IMR-90 (cell line): ENCODE data around the gene MED26. TPM values are rescaled to one million over a fixed set of nuclear protein-coding genes. Genes with fewer than 3 reads are reported as not detected.

Experiments
- ATAC-seq: fragments of 200-7000 bp; cut with Tn5 transposase; 2 replicates; pipeline ENCODE4 v1.9.1; 2020; ENCODE audit warnings: low read depth, mild to moderate bottlenecking, moderate library complexity
- BruUV-seq: library from RNA; stranded (reverse); fragments of 400-500 nt; replicated peaks from 2 replicates; lab custom pipeline; 2021; lab: Mats Ljungman, UMichigan
- CTCF ChIA-PET: fragments of 300-600 bp; formaldehyde crosslinking; extraction: SDS; loops from one replicate; lab custom pipeline; 2021; ENCODE audit warnings: antibody characterized with exemption; lab: Yijun Ruan, JAX
- POLR2A ChIA-PET: fragments of 300-600 bp; sonication (Branson Sonifier 250); formaldehyde crosslinking; loops from one replicate; lab custom pipeline; 2022; ENCODE audit warnings: antibody characterized with exemption; ENCODE audit not compliant: unreplicated experiment; lab: Charles Lee
- DNase-seq: peaks from one replicate; pipeline ENCODE4 v3.0.0; 2013
- H2AFZ ChIP-seq: replicated peaks from 2 replicates; pipeline ENCODE3; 2013; ENCODE audit warnings: low read length, mild to moderate bottlenecking; ENCODE audit not compliant: poor library complexity
- H2AK5ac ChIP-seq: 2 replicates; pipeline ENCODE4 v1.6.1; 2013; ENCODE audit warnings: low read depth, low read length, inconsistent platforms
- H2AK9ac ChIP-seq: replicated peaks from 2 replicates; pipeline ENCODE3; 2013; ENCODE audit warnings: mild to moderate bottlenecking, low read depth, low read length, moderate library complexity; ENCODE audit not compliant: poor library complexity
- H2BK120ac ChIP-seq: 2 replicates; pipeline ENCODE4 v1.6.1; 2013; ENCODE audit warnings: low read depth, low read length, inconsistent platforms
- H2BK15ac ChIP-seq: 3 replicates; pipeline ENCODE4 v1.6.1; 2013; ENCODE audit warnings: low read depth, low read length, inconsistent platforms
- H2BK20ac ChIP-seq: 2 replicates; pipeline ENCODE4 v1.6.1; 2013; ENCODE audit warnings: low read depth, mild to moderate bottlenecking, inconsistent platforms, low read length, moderate library complexity
- H2BK5ac ChIP-seq: 2 replicates; pipeline ENCODE4 v1.6.1; 2013; ENCODE audit warnings: mild to moderate bottlenecking, low read depth, low read length, inconsistent platforms; ENCODE audit not compliant: poor library complexity, severe bottlenecking
- H3K14ac ChIP-seq: replicated peaks from 2 replicates; pipeline ENCODE4 v1.6.1; 2013; ENCODE audit warnings: low read depth, low read length, inconsistent platforms
- H3K18ac ChIP-seq: 2 replicates; pipeline ENCODE4 v1.6.1; 2013; ENCODE audit warnings: low read depth, low read length, control low read depth
- H3K23ac ChIP-seq: 2 replicates; pipeline ENCODE4 v1.6.1; 2013; ENCODE audit warnings: low read depth, low read length, inconsistent platforms
- H3K27ac ChIP-seq: 2 replicates; pipeline ENCODE4 v1.5.1; 2013; ENCODE audit warnings: mild to moderate bottlenecking, control low read depth, low read length; ENCODE audit not compliant: insufficient read depth
- H3K27me3 ChIP-seq: 2 replicates; pipeline ENCODE4 v1.6.1; 2013; ENCODE audit warnings: low read length; ENCODE audit not compliant: control insufficient read depth, insufficient read depth
- H3K36me3 ChIP-seq: 2 replicates; pipeline ENCODE4 v1.6.1; 2013; ENCODE audit warnings: low read length, mixed read lengths; ENCODE audit not compliant: control insufficient read depth, insufficient read depth
- H3K4ac ChIP-seq: 2 replicates; pipeline ENCODE4 v1.6.1; 2013; ENCODE audit warnings: low read depth, low read length, inconsistent platforms
- H3K4me1 ChIP-seq: 2 replicates; pipeline ENCODE4 v1.6.1; 2013; ENCODE audit warnings: low read length, mixed read lengths; ENCODE audit not compliant: control insufficient read depth, insufficient read depth
- H3K4me2 ChIP-seq: 2 replicates; pipeline ENCODE4 v1.6.1; 2013; ENCODE audit warnings: low read depth, mild to moderate bottlenecking, control low read depth, low read length, moderate library complexity
- H3K4me3 ChIP-seq: 2 replicates; pipeline ENCODE4 v1.5.1; 2013; ENCODE audit warnings: low read depth, mild to moderate bottlenecking, control low read depth, low read length, moderate library complexity; ENCODE audit not compliant: insufficient read depth
- H3K56ac ChIP-seq: 2 replicates; pipeline ENCODE4 v1.6.1; 2013; ENCODE audit warnings: low read length, inconsistent platforms; ENCODE audit not compliant: insufficient read depth; ENCODE audit errors: extremely low read depth
- H3K79me1 ChIP-seq, 2 experiments: 2 replicates each; pipeline ENCODE4 v1.6.1; 2013; ENCODE audit warnings: low read length in 2 of 2, inconsistent platforms in 1 of 2, low read depth in 1 of 2
- H3K9ac ChIP-seq: 2 replicates; pipeline ENCODE4 v1.6.1; 2013; ENCODE audit warnings: low read depth, low read length, control low read depth
- H3K9me1 ChIP-seq: 2 replicates; pipeline ENCODE4 v1.6.1; 2013; ENCODE audit warnings: low read length, inconsistent platforms; ENCODE audit not compliant: insufficient read depth
- H3K9me3 ChIP-seq: 2 replicates; pipeline ENCODE4 v1.6.1; 2013; ENCODE audit warnings: low read length; ENCODE audit not compliant: control insufficient read depth, insufficient read depth
- H4K20me1 ChIP-seq: 2 replicates; pipeline ENCODE4 v1.6.1; 2013; ENCODE audit warnings: low read length, inconsistent platforms; ENCODE audit not compliant: insufficient read depth
- H4K5ac ChIP-seq: 2 replicates; pipeline ENCODE4 v1.6.1; 2013; ENCODE audit warnings: mild to moderate bottlenecking, low read depth, low read length, control low read depth
- H4K8ac ChIP-seq, 2 experiments: 2 replicates each; pipeline ENCODE4 v1.6.1; 2013; ENCODE audit warnings: low read depth in 2 of 2, low read length in 2 of 2, control low read depth in 1 of 2, inconsistent platforms in 1 of 2
- H4K91ac ChIP-seq: 2 replicates; pipeline ENCODE4 v1.6.1; 2013; ENCODE audit warnings: low read depth, low read length, inconsistent platforms; ENCODE audit not compliant: insufficient read depth
- BHLHE40 ChIP-seq: fragments of 150-350 bp; IDR thresholded peaks from 2 replicates; pipeline ENCODE4 v1.6.1; 2016; ENCODE audit warnings: mild to moderate bottlenecking, low read depth, low read length
- CEBPB ChIP-seq: IDR thresholded peaks from 2 replicates; pipeline ENCODE4 v1.6.1; 2012; ENCODE audit warnings: low read depth, low read length, improper control_type of control experiment
- CHD1 ChIP-seq: IDR thresholded peaks from 2 replicates; pipeline ENCODE4 v1.6.1; 2012; ENCODE audit warnings: low read depth, low read length, improper control_type of control experiment
- FOS ChIP-seq: fragments of 150-350 bp; IDR thresholded peaks from 2 replicates; pipeline ENCODE4 v1.6.1; 2016; ENCODE audit warnings: low read depth, low read length
- MAFK ChIP-seq: IDR thresholded peaks from 2 replicates; pipeline ENCODE4 v1.6.1; 2012; ENCODE audit warnings: low read depth, low read length, improper control_type of control experiment
- MAZ ChIP-seq: IDR thresholded peaks from 2 replicates; pipeline ENCODE4 v1.6.1; 2012; ENCODE audit warnings: low read depth, mild to moderate bottlenecking, low read length, improper control_type of control experiment, moderate library complexity, borderline replicate concordance
- MXI1 ChIP-seq: IDR thresholded peaks from 2 replicates; pipeline ENCODE4 v1.6.1; 2012; ENCODE audit warnings: low read depth, mild to moderate bottlenecking, low read length, moderate library complexity, borderline replicate concordance
- NFE2L2 ChIP-seq: fragments of 150-350 bp; IDR thresholded peaks from 2 replicates; pipeline ENCODE4 v1.6.1; 2016; ENCODE audit warnings: low read depth, mild to moderate bottlenecking, low read length
- POLR2A ChIP-seq: IDR thresholded peaks from 2 replicates; pipeline ENCODE4 v1.6.1; 2012; ENCODE audit warnings: mild to moderate bottlenecking, low read depth, low read length
- RAD21 ChIP-seq: IDR thresholded peaks from 2 replicates; pipeline ENCODE4 v1.6.1; 2012; ENCODE audit warnings: low read length, improper control_type of control experiment
- RFX5 ChIP-seq: IDR thresholded peaks from 2 replicates; pipeline ENCODE4 v1.8.0; 2012; ENCODE audit warnings: low read depth, mild to moderate bottlenecking, low read length, moderate library complexity
- SMC3 ChIP-seq: fragments of 150-350 bp; IDR thresholded peaks from 2 replicates; pipeline ENCODE4 v1.6.1; 2016; ENCODE audit warnings: low read depth, mild to moderate bottlenecking, antibody characterized with exemption, low read length, moderate library complexity
- WGBS, 2 experiments: methylation state at CpG; one replicate each; pipeline versions ENCODE4 v1.1.5 to v1.1.7; 2013; ENCODE audit warnings: missing lambda C conversion rate in 2 of 2; ENCODE audit not compliant: insufficient read length in 1 of 2; ENCODE audit errors: extremely low coverage in 2 of 2; 5-methylcytosine and 5-hydroxymethylcytosine counted together
- dilution Hi-C: fragments of 300-500 bp; cut with HindIII; formaldehyde crosslinking; loops from one replicate; pipeline ENCODE4 v1.14.3; 2018; ENCODE audit warnings: low sequenced_read_pairs; ENCODE audit not compliant: unreplicated experiment
- in situ Hi-C: fragments of 300-500 bp; cut with MboI; formaldehyde crosslinking; loops from 3 replicates; pipeline ENCODE4 v1.14.3; 2019; ENCODE audit warnings: low sequenced_read_pairs, inconsistent platforms, mixed read lengths
- intact Hi-C: fragments of 100-400 bp; cut with micrococcal nuclease; formaldehyde crosslinking; loops from 2 replicates; pipeline ENCODE4 v1.10.0; 2022
- polyA plus RNA-seq, 3 experiments: library from polyadenylated mRNA; depleted of rRNA; stranded (reverse); fragments of >200 nt; gene quantifications; 2 replicates each; pipeline ENCODE4 v1.2.3, GENCODE V29; 2012; ENCODE audit warnings: low replicate concordance in 1 of 3
- total RNA-seq: library from RNA; depleted of rRNA; stranded (reverse); fragments of >200 nt; gene quantifications from 2 replicates; pipeline ENCODE4 v1.2.3, GENCODE V29; 2012
- TF ChIP-seq, protein P1 (sequence below): conservative IDR thresholded peaks from 2 replicates; pipeline ENCODE4 v1.5.1; 2012; ENCODE audit warnings: mild to moderate bottlenecking, low read depth, low read length, improper control_type of control experiment
- TF ChIP-seq, protein P2 (sequence below): fragments of 150-350 bp; IDR thresholded peaks from 2 replicates; pipeline ENCODE4 v1.6.1; 2017; ENCODE audit warnings: mild to moderate bottlenecking, antibody characterized with exemption, low read length, low read depth
- TF ChIP-seq, protein P3 (sequence below): fragments of 150-350 bp; IDR thresholded peaks from 2 replicates; pipeline ENCODE4 v1.6.1; 2016; ENCODE audit warnings: low read depth, mild to moderate bottlenecking, low read length, moderate library complexity, borderline replicate concordance

Gene MED26
- total and polyA plus RNA-seq, 2 of the 4 experiments (the other 2 are of a cell fraction): 2.0 to 4.0 TPM

DNA sequence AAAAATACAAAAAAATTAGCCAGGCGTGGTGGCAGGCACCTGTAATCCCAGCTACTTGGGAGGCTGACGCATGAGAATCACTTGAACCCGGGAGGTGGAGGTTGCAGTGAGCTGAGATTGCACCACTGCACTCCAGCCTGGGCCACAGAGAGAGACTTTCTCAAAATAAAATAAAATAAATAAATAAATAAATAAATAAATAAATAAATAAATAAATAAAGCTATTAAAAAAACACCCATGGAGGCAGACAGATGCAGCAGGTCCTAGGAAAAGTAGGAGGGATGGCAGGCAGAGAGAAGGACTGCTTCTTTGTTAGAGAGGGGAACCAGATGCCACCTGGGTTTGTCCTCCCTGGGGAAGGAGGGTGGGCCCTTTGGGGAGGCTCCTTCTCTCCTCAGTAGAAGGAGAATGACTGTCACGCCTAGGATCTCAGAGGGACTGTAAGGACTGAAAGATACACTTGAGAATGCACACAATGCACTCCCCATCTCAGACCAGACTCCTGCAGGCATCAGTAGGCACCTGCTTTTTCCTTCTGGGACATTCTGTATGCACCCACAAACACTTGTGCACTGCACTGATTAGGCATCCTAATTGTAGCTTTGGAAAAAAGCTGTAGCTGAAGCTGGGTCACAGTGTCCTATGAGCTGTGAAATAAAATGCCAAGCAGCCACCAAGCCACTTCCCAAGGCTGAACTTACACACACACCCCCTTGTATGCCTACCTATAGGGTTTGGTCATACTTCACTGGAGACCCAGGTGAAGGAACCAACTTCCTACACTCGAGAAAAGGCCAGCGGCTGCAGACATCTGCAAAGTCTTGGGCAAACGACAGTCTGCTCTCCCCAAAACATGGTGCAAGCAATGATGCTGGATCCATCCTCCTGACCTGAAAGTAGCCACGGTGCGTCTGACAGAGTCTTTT, 36.9 kb downstream of the MED26 start:
- H2BK5ac ChIP-seq: no peak overlapping the region
- no peak overlapping the region for H4K91ac ChIP-seq
- H3K4me3 ChIP-seq: no peak overlapping the region
- intact Hi-C loops (no loop called here), in situ Hi-C loops (no loop called here), dilution Hi-C loops (no loop called here)
- H2AK9ac ChIP-seq: no peak overlapping the region
- H4K5ac ChIP-seq: no peak overlapping the region
- no peak overlapping the region for H3K4me2 ChIP-seq
- no peak overlapping the region for H3K23ac ChIP-seq
- DNase-seq (no peak), ATAC-seq (no peak)
- H2BK15ac ChIP-seq: no peak overlapping the region
- no peaks in the 10 kb centered on the region for H3K9me3 ChIP-seq
- H3K27ac ChIP-seq: no peak overlapping the region
- H3K18ac ChIP-seq: no peak overlapping the region
- H3K36me3 ChIP-seq: no peaks in the 10 kb centered on the region
- H3K9ac ChIP-seq: no peak overlapping the region
- H3K27me3 ChIP-seq: no peaks in the 10 kb centered on the region
- no peak overlapping the region for H2BK20ac ChIP-seq
- no peak overlapping the region for H3K56ac ChIP-seq
- H2AFZ ChIP-seq: no peak overlapping the region
- H3K4me1 ChIP-seq: peaks cover 30% of the 10 kb centered on the region
- no peak overlapping the region for H4K8ac ChIP-seq
- no peak overlapping the region for H2BK120ac ChIP-seq
- H2AK5ac ChIP-seq: no peak overlapping the region
- no peak overlapping the region for H3K14ac ChIP-seq
- ChIA-PET POLR2A (no interaction called here), CTCF (no interaction called here)
- 71% methylated on average over 3 of the region's 9 CpGs; no CpG with 5 or more reads in 1 of the 2 experiments for WGBS, 2 experiments
- H3K4ac ChIP-seq: no peak overlapping the region; the same call in 1 of the 2 replicates
- BruUV-seq: no TSS peak
- H4K20me1 ChIP-seq: peaks cover 100% of the 10 kb centered on the region
- peaks cover 69% of the 10 kb centered on the region for H3K9me1 ChIP-seq
- peaks cover 34 to 97% of the 10 kb centered on the region in 2 experiments for H3K79me1 ChIP-seq
- TF ChIP-seq MAZ (no peak), CHD1 (no peak), CEBPB (no peak), MAFK (no peak), BHLHE40 (no peak), FOS (no peak), RFX5 (no peak), SMC3 (no peak), NFE2L2 (no peak), POLR2A (no peak), RAD21 (no peak), MXI1 (no peak)
- TF ChIP-seq, protein P1, sequence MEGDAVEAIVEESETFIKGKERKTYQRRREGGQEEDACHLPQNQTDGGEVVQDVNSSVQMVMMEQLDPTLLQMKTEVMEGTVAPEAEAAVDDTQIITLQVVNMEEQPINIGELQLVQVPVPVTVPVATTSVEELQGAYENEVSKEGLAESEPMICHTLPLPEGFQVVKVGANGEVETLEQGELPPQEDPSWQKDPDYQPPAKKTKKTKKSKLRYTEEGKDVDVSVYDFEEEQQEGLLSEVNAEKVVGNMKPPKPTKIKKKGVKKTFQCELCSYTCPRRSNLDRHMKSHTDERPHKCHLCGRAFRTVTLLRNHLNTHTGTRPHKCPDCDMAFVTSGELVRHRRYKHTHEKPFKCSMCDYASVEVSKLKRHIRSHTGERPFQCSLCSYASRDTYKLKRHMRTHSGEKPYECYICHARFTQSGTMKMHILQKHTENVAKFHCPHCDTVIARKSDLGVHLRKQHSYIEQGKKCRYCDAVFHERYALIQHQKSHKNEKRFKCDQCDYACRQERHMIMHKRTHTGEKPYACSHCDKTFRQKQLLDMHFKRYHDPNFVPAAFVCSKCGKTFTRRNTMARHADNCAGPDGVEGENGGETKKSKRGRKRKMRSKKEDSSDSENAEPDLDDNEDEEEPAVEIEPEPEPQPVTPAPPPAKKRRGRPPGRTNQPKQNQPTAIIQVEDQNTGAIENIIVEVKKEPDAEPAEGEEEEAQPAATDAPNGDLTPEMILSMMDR: no peak
- TF ChIP-seq, protein P2, sequence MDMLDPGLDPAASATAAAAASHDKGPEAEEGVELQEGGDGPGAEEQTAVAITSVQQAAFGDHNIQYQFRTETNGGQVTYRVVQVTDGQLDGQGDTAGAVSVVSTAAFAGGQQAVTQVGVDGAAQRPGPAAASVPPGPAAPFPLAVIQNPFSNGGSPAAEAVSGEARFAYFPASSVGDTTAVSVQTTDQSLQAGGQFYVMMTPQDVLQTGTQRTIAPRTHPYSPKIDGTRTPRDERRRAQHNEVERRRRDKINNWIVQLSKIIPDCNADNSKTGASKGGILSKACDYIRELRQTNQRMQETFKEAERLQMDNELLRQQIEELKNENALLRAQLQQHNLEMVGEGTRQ: no peak
- TF ChIP-seq, protein P3, sequence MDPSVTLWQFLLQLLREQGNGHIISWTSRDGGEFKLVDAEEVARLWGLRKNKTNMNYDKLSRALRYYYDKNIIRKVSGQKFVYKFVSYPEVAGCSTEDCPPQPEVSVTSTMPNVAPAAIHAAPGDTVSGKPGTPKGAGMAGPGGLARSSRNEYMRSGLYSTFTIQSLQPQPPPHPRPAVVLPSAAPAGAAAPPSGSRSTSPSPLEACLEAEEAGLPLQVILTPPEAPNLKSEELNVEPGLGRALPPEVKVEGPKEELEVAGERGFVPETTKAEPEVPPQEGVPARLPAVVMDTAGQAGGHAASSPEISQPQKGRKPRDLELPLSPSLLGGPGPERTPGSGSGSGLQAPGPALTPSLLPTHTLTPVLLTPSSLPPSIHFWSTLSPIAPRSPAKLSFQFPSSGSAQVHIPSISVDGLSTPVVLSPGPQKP: no peak
